A673 (cell line): Measurements from ENCODE around the gene MTAP. TPM values are rescaled to one million over a fixed set of nuclear protein-coding genes. Genes with fewer than 3 reads are reported as not detected.

Experiments
- BruUV-seq: library from RNA; stranded (reverse); fragments of 400-500 nt; replicated peaks from 2 replicates; lab custom pipeline; 2021; lab: Mats Ljungman, UMichigan
- CTCF ChIA-PET: fragments of 300-600 bp; sonication (Branson Sonifier 250); formaldehyde crosslinking; loops from one replicate; lab custom pipeline; 2022; ENCODE audit warnings: antibody characterized with exemption; lab: Charles Lee
- POLR2A ChIA-PET: fragments of 300-600 bp; sonication (Branson Sonifier 250); formaldehyde crosslinking; loops from one replicate; lab custom pipeline; 2022; ENCODE audit warnings: antibody characterized with exemption; ENCODE audit not compliant: low non-redundant PET; lab: Charles Lee
- DNase-seq: peaks from one replicate; pipeline ENCODE4 v3.0.0-alpha.2; 2015; ENCODE audit warnings: low spot score
- H3K27ac ChIP-seq: fragments of 200-600 bp; sonication (generic); 2 replicates; pipeline ENCODE4 v1.5.1; 2016; ENCODE audit warnings: mixed run types, low read depth, mild to moderate bottlenecking, mixed read lengths, antibody characterized with exemption, low read length; ENCODE audit not compliant: poor library complexity, severe bottlenecking
- H3K27me3 ChIP-seq: fragments of 200-600 bp; sonication (generic); replicated peaks from 2 replicates; pipeline ENCODE4 v1.6.1; 2017; ENCODE audit warnings: mixed run types, low read depth, mild to moderate bottlenecking, mixed read lengths, antibody characterized with exemption, low read length; ENCODE audit not compliant: insufficient read depth, poor library complexity
- H3K36me3 ChIP-seq: fragments of 200-600 bp; sonication (generic); 2 replicates; pipeline ENCODE4 v1.6.1; 2016; ENCODE audit warnings: mixed run types, mild to moderate bottlenecking, mixed read lengths, antibody characterized with exemption, low read length; ENCODE audit not compliant: insufficient read depth, poor library complexity, severe bottlenecking
- H3K4me1 ChIP-seq: fragments of 200-600 bp; sonication (generic); 2 replicates; pipeline ENCODE4 v1.6.1; 2017; ENCODE audit warnings: mixed run types, mild to moderate bottlenecking, mixed read lengths, antibody characterized with exemption, low read length; ENCODE audit not compliant: insufficient read depth, poor library complexity, severe bottlenecking
- H3K4me3 ChIP-seq: fragments of 200-600 bp; sonication (generic); 2 replicates; pipeline ENCODE4 v1.5.1; 2016; ENCODE audit warnings: low read depth, mixed run types, mild to moderate bottlenecking, mixed read lengths, low read length; ENCODE audit not compliant: poor library complexity, severe bottlenecking
- H3K9me3 ChIP-seq: fragments of 200-600 bp; sonication (generic); 2 replicates; pipeline ENCODE4 v1.6.1; 2016; ENCODE audit warnings: mixed run types, low read depth, mild to moderate bottlenecking, mixed read lengths, antibody characterized with exemption, low read length; ENCODE audit not compliant: poor library complexity, severe bottlenecking
- CTCF ChIP-seq: fragments of 300-800, 200-600 bp; sonication (generic); conservative IDR thresholded peaks from 2 replicates; pipeline ENCODE4 v1.5.1; 2017; ENCODE audit warnings: low read depth, mild to moderate bottlenecking, antibody characterized with exemption, low read length, moderate library complexity, mixed read lengths
- EZH2 ChIP-seq: fragments of 200-600 bp; sonication (generic); IDR thresholded peaks from 2 replicates; pipeline ENCODE4 v1.6.1; 2017; ENCODE audit warnings: borderline replicate concordance, low read depth, mild to moderate bottlenecking, mixed read lengths, antibody characterized with exemption, low read length; ENCODE audit not compliant: poor library complexity, severe bottlenecking
- intact Hi-C: fragments of 100-400 bp; cut with micrococcal nuclease; formaldehyde crosslinking; loops from one replicate; pipeline ENCODE4 v1.10.0; 2022; ENCODE audit not compliant: unreplicated experiment
- total RNA-seq: library from RNA; stranded (reverse); gene quantifications from 2 replicates; pipeline ENCODE4 v1.2.3, GENCODE V29; 2021

MTAP gene
- total RNA-seq, 1 experiment from 2014 or later: 39.2 TPM

GRCh38 chr9:21789541-21790037 is 12.8 kb upstream of the MTAP start:
- Histone ChIP-seq H3K4me3 (peak overlapping the region; percentile 18), H3K4me1 (no peaks in the 10 kb centered on the region), H3K9me3 (no peaks in the 10 kb centered on the region), H3K27ac (no peak overlapping the region), H3K36me3 (no peaks in the 10 kb centered on the region), H3K27me3 (peaks cover 17% of the 10 kb centered on the region)
- CTCF ChIA-PET: no interaction called here
- no TSS peak for BruUV-seq
- DNase-seq: peak; percentile 77
- peak; percentile 72 for TF ChIP-seq CTCF
- TF ChIP-seq EZH2: no peak
- POLR2A ChIA-PET: no interaction called here
- intact Hi-C loops: loop anchor here (1.0 to 10.0 kb wide), 4 partner anchors 80 to 472 kb away; no protein-coding TSS in a partner anchor

GRCh38 chr9:21795483-21795882 is 7.0 kb upstream of the MTAP start:
- no peak overlapping the region for H3K4me3 ChIP-seq
- H3K4me1 ChIP-seq: no peaks in the 10 kb centered on the region
- ChIA-PET CTCF (no interaction called here), POLR2A (no interaction called here)
- H3K9me3 ChIP-seq: no peaks in the 10 kb centered on the region
- H3K36me3 ChIP-seq: no peaks in the 10 kb centered on the region
- peaks cover 40% of the 10 kb centered on the region for H3K27me3 ChIP-seq
- no TSS peak for BruUV-seq
- TF ChIP-seq EZH2: no peak
- no peak for TF ChIP-seq CTCF
- DNase-seq: no peak
- no peak overlapping the region for H3K27ac ChIP-seq
- intact Hi-C loops: no loop called here

GRCh38 chr9:21796768-21797167 is 5.7 kb upstream of the MTAP start:
- DNase-seq: no peak
- TF ChIP-seq CTCF (no peak), EZH2 (no peak)
- no peaks in the 10 kb centered on the region for H3K36me3 ChIP-seq
- H3K9me3 ChIP-seq: no peaks in the 10 kb centered on the region
- H3K27ac ChIP-seq: no peak overlapping the region
- peaks cover 40% of the 10 kb centered on the region for H3K27me3 ChIP-seq
- no peak overlapping the region for H3K4me3 ChIP-seq
- CTCF ChIA-PET: no interaction called here
- no peaks in the 10 kb centered on the region for H3K4me1 ChIP-seq
- no TSS peak for BruUV-seq
- intact Hi-C loops: no loop called here
- POLR2A ChIA-PET: no interaction called here
